SK-N-MC (cell line): ENCODE measurements around the gene DSC3.
"Not testable (repeated sequence)": the region's sequence is repeated elsewhere in the genome, so short reads cannot be mapped to it uniquely, and the experiment has no call there.

Source experiments
- EZH2 ChIP-seq: fragments of 200-600 bp; sonication (generic); IDR thresholded peaks from one replicate; pipeline ENCODE4 v1.6.1; 2017; ENCODE audit warnings: antibody characterized with exemption
- FOXP2 ChIP-seq: optimal IDR thresholded peaks from 2 replicates; pipeline ENCODE3; 2011; ENCODE audit warnings: mild to moderate bottlenecking, moderate library complexity; ENCODE audit not compliant: insufficient read depth; ENCODE audit errors: extremely low read length, control extremely low read depth
- POLR2AphosphoS5 ChIP-seq: IDR thresholded peaks from 2 replicates; pipeline ENCODE4 v1.6.1; 2012; ENCODE audit warnings: mild to moderate bottlenecking, low read depth, low read length, borderline replicate concordance

DNA sequence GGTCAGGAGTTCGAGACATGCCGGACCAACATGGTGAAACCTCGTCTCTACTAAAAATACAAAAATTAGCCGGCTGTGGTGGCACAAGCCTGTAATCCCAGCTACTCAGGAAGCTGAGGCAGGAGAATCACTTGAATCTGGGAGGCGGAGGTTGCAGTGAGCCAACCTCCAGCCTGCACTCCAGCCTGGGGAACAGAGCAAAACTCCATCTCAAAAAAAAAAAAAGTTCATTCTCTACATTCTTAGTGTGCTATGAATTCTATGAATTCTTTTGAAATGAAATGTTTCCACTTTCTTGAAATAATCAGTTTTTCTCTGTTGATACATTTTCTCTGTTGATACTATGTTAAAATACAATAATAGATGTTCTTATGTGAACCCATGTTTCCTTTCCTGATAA lies 4.9 kb downstream of the DSC3 start:
- not testable (repeated sequence) for TF ChIP-seq EZH2, POLR2AphosphoS5, FOXP2
